Inferior parietal cortex (tissue), 1 donor: ENCODE measurements around the gene ASB16.
"Not testable (repeated sequence)": the region's sequence is repeated elsewhere in the genome, so short reads cannot be mapped to it uniquely, and the experiment has no call there.

Source experiments
- DNase-seq: peaks from one replicate; pipeline ENCODE4 v3.0.0-alpha.2; 2016; ENCODE audit errors: extremely low spot score

ASB16 gene

GRCh38 chr17:44147812-44148211 lies 22.7 kb upstream of the ASB16 start:
- DNase-seq: no peak

- DNase-seq: not testable (repeated sequence)
Measured at GRCh38 chr17:44149066-44149465, 21.4 kb upstream of the ASB16 start.

- DNase-seq: no peak
Measured at GRCh38 chr17:44149750-44150329, 20.7 kb upstream of the ASB16 start.

GRCh38 chr17:44152875-44153274 lies 17.6 kb upstream of the ASB16 start:
- DNase-seq: no peak

- DNase-seq: no peak
Measured at GRCh38 chr17:44155488-44155887, 15.0 kb upstream of the ASB16 start.

- DNase-seq: no peak
Measured at GRCh38 chr17:44159519-44160210, 10.8 kb upstream of the ASB16 start.

- DNase-seq: no peak
Measured at GRCh38 chr17:44164476-44164875, 6.0 kb upstream of the ASB16 start.

GRCh38 chr17:44167181-44167861 lies 3.2 kb upstream of the ASB16 start:
- DNase-seq: no peak

GRCh38 chr17:44170135-44170498 lies 387 bp upstream of the ASB16 start:
- DNase-seq: no peak

GRCh38 chr17:44171931-44172455 lies 1.5 kb downstream of the ASB16 start:
- no peak for DNase-seq

- no peak for DNase-seq
Measured at GRCh38 chr17:44174427-44174826, 3.9 kb downstream of the ASB16 start.

- DNase-seq: no peak
Measured at GRCh38 chr17:44176257-44176656, 5.8 kb downstream of the ASB16 start.

- no peak for DNase-seq
Measured at GRCh38 chr17:44176671-44177501, 6.4 kb downstream of the ASB16 start.

- no peak for DNase-seq
Measured at GRCh38 chr17:44177640-44178039, 7.1 kb downstream of the ASB16 start.

GRCh38 chr17:44178133-44178532 lies 7.6 kb downstream of the ASB16 start:
- DNase-seq: no peak

GRCh38 chr17:44183024-44183423 lies 12.5 kb downstream of the ASB16 start:
- no peak for DNase-seq

GRCh38 chr17:44184212-44184810 lies 13.8 kb downstream of the ASB16 start:
- DNase-seq: no peak

GRCh38 chr17:44186307-44187130 lies 16.0 kb downstream of the ASB16 start, which contains the start of gene TMUB2:
Gene TMUB2, plus strand, starts transcription at chr17:44186972. Its CDS starts 737 bp downstream, at chr17:44187709.
- DNase-seq: peak; percentile 99

- DNase-seq: no peak
Measured at GRCh38 chr17:44187131-44187899, 16.8 kb downstream of the ASB16 start.
